ENCODE data around the gene RCAN2.

The RCAN2 gene

DNA sequence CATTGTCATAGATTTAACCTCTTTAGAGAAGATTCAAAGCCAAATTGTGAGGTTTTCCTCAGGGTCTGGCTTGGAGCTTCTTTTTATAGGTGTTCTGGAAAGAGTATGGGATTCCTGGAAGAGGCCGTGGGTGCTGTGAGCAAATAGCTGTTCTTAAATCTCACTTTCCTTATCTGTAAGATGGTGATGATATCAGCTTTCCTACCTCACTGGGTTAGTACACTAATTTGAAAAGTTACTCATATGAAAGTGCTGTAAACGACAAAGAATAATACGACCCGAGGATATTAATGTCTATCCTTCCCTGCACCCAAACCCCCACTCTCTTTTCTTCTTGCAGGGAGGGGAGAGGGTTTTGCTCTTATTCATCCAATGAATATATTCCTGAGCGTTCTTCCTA is 203.6 kb downstream of the RCAN2 start:
- DNase-seq, result no peak

DNA sequence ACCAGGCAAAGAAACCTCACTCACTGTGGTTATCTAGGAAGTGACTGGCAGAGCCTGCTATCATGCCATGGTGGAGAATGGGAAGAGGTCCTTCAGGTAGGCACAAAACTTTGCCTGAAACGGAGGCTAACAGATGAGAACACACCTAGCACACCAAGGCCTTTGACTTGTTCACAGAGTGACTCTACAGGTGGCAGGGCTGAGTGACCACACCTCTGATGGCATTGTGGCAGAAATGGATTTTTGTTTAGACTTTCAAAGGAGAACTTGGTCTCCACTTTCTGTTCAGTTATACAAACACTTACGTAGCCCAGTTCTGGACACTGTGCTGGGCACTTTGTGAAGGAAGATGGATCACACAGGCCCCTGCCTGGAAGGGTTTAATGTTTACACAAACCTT is 204.2 kb downstream of the RCAN2 start:
- DNase-seq, result no peak

DNA sequence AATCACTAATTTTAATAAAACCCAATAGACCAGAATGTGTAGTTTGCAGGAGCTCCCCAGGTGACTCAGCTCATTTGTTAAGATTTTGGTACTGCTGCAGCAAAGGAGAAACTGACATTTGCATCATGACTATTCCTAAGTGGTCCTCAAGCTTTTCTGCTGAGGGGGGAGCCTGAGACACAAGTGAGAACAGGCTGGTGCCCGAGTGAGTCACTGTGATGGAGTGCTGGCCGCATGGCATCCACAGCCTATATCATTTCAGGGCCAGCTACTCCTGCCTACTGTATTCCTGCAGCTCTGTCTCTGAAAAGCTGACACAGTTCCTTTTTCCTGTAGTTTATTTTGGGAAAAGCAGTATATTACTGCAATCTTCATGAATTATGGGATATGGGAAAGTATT is 206.8 kb downstream of the RCAN2 start:
- DNase-seq, result no peak

DNA sequence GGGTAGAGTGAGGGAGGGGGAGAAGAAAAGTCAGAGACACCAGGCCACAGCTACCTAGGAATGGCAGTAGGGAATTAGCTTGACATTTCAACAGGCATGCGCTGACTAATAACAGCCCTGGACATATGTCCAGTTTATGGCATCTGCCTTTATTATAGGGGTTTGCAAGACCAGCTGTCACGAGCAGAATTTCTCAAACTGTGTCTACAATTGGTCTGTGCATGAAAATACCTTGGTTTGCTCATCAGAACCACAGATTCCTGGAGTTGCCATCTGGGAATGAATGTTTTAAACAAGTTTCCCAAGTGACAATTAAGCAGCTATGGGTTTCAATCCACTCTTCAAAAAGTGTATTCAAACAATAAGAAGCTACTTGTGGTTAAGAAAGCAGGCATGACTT is 210.1 kb downstream of the RCAN2 start:
- no peak for DNase-seq

DNA sequence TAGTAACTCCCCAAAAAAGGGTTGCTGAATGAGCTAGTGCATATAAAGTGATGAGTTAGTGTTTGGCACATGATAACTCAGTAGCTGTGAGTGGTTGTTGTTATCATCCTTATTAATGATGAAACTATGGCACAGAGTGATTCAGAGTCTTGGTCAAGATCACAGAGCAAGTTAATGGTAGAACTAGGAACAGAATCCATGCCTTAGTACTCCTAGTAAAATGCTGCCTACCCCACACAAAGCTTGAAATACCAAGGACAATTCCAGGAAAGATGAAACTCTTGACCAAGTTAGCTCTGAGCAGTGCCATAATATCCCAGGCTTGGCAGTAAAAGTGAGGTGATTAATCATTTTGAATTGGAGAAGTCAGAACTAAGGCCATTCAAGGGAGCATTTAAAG is 211.4 kb downstream of the RCAN2 start:
- DNase-seq, result no peak

DNA sequence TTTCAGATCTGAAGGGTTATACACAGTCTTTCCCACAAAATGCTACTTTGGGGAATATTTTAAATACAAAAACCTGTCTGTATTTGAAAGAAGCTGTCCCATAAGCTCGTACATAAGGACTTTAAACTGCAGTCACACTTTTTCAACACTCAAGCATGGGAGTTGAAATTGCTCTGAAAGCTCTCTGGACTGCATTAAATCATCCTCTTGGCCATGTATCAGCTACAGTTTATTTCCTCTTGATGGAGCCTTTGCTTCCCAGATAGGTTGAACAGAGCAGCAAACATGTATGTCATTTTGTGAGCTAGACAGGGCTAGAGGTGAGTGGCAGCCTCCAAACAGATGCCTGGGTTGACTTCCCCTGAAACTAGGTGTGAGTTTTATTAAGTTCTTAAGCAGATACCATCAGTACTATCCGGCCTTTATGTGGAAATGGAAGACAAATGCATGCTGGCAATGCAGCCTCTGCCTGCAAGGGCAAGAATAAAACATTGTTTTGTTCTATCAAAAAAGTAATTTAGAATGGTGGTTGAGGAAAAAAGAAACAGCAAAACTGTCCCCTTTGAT is 214.6 kb downstream of the RCAN2 start:
- DNase-seq, result no peak

DNA sequence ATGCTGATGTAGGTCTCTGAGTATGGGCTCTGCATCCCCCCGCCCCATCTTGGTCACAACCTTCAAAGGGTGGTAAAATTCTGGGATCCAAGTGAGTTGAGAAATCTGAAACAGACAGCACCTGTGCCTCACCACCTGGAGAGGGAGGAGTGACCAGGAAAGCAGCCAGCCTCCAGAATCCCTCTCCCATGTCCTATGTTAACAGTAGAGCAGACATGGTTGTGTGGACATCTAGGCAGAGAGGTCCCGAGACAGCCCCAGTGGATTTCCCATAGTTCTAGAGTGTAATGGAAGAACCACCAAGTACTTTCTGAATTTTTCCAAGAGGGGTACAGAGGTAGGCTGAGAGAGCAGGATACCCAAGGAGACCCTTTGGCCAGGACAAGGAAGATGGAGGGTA is 216.7 kb downstream of the RCAN2 start:
- no peak for DNase-seq

DNA sequence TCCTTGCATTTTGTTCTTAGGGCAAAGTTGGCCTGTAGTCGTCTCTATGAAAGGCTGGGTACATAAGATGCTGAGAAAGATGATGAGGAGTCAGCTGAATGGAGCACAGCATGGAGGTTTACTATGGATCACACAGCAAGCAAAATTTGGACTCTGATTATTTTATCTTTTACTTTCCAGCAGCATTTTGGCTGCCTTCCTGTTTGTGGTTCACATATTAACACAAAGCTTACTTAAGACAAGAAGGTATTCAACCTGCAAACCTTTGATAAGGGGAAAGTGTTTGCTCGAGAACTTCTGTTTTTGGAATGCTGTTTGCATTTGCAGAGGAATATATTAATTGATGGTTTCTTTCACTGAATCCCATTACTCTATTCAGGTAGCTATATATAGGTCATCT is 217.3 kb downstream of the RCAN2 start:
- no peak for DNase-seq

DNA sequence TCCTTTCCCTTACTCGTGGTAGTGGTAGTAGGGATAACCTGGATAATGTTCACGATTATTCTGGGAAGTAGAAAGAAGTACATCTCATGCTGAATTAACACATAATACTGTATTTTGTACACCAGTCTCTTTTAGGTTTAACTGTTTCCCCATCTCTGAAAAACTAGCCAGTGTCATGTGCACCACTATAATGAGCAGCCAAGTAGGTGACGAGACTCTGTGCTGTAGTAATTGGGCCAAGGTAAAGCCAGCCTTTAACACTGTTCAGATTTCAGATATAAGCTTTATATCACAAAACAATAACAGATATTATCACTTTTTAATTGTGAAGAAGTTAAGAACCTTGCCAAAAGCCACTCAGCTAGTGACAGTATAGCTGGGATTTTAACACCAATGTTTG is 219.5 kb downstream of the RCAN2 start:
- DNase-seq, result no peak

DNA sequence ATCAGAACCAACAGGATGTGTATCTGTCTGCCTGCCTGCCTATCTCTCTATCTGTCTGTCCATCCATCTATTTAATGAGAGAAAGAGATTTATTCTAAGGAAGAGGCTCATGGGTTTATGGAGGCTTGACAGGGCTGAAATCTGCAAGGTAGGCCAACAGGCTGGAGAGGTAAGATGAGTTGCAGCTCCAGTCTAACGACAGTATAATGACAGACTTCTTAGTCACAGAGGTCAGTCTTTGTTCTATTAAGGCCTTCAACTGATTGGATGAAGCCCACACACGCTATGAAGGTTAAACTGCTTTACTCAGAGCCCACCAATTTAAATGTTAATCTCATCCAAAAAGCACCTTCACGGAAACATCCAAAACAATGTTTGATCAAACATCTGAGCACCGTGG is 220.1 kb downstream of the RCAN2 start:
- DNase-seq, result no peak

DNA sequence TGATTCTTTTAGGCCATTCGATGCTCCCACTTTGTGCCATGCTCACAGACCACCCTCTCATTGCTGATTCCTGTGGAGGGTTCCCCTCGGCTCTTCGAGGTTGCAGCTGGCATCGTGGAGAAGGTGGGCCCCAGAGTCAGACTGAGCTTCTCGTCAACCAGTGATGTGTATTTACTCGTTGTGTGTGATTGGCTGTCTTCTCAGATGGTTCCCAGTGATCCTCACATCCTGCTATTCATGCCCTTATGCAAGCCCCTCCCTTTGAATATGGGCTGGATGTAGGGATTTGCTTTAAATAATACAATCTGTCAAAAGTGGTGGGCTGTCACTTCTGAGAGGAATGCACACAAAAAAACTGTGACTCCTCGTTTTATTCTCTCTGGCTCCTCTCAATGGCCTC is 220.9 kb downstream of the RCAN2 start:
- no peak for DNase-seq

DNA sequence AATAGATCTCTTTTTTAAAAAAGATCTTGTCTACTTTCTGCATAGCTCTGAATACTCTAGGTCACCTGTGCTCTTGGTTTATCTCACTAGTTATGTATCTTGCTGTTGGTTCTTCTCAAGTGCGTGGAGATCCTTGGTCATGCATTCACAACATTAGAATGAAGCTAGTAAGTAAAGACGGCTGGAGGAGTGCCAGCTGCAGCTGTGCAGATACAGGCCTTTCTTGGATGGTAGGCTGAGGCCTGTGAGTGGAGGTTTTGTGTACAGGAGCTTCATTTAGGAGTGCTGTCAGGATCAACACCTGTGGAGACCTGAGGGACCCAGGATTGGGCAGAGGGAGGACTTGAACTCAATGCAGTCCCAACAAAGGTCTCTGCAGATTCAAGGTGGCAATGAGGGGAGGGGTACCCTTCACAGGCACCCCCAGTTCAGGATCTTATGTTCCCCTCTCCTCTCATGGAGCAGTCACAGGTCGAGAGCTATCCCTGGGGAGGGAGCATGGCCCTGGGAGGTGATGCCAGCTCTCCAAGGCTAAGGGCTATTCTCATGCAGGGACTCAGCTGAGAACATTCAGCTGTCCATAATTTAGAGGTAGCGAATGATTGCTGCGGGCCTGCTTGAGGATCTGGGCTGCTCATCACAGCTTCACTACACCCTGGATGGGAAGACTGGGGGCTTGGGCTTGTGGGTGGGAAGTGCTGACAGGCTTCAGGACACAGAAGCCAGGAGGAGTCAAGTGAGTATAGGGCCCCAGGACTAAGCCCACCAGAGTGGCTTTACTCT is 221.6 kb downstream of the RCAN2 start:
- DNase-seq, result no peak

DNA sequence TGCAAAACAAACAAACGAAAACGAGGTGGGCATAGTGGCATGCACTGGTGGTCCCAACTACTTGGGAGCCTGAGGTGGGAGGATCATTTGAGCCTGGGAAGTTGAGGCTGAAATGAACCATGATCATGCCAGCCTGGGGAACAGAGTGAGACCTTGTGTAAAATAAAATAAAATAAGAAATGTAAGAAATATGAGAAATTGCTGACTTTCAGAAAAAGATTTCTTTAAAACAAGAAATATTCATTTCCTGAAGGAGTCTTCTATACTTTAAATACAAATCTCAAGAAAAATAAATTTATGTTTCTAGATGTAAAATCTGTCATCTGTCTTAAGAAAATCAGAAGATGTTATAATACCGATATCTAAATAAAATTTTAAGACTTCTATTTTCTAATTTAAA is 223.7 kb downstream of the RCAN2 start:
- no peak for DNase-seq

DNA sequence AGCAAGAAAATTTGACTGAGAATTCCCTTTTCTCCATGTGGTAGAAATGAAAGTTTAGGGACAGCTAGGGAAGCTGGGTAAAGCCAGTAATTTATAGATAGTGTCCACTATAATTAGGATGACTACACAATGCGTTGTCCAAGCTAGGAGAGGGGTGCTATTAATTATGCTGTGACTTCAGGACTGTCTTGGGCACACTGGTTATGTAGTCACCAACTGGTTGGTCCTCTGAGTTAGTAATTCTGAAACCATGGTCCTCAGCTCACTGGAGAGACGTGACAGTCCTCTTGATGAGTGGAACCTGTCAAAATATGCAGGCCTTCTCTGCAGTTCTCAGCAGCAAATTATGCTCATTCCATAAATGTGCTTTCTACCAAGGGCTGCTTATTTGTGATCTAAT is 225.9 kb downstream of the RCAN2 start:
- DNase-seq, result no peak

DNA sequence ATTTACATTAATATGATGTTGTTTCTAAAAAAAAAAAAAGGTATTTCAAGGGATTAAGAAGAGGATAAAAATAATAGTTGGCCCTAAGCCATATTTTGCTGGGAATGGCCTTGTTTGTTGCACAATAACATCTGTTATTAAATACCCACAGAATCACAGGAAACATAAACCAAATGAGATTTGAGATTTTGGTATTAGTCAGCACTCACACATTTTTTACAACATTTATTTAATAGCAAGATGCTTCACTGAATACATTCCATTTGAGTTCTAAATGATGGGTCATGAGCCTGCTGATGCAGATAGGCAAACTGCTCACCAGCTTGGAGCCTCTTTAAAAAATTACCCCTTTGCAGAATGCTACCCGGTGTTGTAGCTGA is 227.6 kb downstream of the RCAN2 start:
- DNase-seq, result no peak

DNA sequence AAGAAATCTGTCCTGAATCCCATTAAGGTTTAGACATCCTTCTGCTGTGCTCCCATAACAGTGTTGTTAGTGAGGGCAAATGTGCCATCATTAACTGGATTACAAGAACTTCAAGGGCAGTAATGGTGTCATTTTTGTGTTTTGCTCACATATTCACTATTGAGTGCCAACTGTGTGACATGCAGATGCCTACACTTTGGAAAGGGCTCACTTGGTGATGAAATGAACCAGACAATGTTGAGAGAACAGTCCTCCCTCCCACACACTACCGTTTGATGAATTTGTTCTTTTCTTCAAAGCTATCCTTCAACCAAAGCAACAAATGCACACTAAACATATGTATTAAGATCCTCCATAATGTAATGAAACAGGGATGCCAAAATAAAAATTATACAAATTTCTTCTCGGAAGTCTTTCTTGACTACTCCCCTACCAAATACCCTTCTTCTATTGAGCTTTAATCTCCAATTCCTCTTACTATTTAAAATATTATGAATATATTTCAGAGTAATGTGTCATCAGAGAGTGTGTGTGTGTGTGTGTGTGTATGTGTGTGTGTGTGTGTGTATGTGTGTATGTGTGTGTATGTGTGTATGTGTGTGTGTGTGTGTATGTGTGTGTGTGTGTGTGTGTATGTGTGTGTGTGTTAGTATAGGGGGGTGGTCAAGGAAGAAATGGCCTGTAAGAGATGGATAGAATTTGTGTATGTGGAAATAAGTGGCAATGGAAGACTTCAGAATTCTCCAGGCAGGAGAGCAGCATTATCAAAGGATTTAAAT is 228.1 kb downstream of the RCAN2 start:
- DNase-seq, result no peak

DNA sequence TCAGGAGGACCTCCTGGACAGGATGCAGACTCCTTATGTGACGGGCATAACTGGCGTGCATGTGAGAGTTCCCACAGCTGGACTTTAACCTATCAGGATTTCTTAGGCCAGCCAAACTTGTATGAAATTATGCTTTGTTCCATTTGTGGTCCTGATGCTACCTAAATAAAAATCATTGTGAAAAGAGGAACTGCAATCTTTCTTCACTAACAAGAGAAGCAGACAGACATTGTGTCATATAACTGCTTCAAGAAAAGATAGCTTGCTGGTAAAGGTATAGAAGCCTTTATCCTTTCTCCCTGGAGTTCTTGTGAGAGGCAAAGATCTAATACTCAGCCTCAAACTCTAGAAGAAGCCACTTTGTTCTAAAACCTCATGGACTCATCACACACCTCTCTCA is 233.0 kb downstream of the RCAN2 start:
- DNase-seq, result no peak

DNA sequence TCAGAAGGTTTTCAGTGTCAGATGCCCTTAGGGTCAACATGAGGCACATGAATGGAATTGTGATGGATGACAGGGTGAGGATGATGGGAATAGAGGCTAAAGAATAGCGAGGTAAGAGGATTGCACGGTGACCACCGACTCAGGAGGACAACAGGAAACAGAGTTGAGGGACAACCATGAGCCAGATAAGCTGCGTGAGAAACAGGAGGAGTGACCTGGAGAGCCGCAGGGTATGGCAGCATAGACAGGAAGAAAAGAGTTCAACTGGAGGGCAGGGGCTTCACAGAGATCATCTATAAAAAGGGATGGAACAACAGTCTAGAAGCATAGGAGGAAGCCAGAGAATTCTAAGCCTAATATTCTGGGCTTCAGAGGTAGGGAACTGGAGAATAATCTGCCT is 235.7 kb downstream of the RCAN2 start:
- no peak for DNase-seq

DNA sequence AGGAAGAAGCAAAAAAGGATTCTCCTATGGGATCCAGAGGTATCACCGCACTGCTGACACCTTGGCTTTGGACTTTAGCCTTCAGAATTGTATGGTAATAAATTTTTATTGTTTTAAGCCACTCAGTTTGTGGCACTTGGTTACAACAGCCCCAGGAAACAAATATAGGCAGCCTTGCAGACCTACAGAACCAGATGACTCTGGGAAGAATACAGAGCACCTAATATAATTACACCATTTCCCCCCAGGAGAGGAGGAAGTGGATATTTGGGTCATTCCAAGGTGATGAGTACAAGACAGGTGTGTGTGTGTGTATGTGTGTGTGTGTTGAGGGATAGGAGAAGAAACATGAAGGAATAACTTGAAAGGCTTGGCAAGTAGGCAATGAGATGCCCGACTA is 236.3 kb downstream of the RCAN2 start:
- DNase-seq, result no peak

DNA sequence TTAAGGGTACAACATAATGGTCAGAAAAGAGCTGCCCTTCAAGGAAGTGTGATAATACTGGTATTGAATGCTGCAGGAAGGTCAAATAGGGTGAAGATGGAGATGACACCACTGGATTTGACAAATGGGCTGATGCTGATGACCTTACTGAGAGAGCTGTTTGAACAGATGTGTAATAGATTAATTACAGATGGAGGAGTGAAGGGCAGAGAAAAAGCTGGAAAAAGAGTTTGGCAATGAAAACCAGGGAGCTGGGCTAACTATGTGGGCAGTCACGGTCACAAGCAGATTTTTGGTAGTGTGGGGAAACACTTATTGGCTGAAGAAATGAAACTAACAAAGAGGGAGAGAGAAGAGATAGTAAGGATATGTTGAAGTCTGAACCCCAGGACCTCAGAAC is 236.9 kb downstream of the RCAN2 start:
- DNase-seq, result no peak

DNA sequence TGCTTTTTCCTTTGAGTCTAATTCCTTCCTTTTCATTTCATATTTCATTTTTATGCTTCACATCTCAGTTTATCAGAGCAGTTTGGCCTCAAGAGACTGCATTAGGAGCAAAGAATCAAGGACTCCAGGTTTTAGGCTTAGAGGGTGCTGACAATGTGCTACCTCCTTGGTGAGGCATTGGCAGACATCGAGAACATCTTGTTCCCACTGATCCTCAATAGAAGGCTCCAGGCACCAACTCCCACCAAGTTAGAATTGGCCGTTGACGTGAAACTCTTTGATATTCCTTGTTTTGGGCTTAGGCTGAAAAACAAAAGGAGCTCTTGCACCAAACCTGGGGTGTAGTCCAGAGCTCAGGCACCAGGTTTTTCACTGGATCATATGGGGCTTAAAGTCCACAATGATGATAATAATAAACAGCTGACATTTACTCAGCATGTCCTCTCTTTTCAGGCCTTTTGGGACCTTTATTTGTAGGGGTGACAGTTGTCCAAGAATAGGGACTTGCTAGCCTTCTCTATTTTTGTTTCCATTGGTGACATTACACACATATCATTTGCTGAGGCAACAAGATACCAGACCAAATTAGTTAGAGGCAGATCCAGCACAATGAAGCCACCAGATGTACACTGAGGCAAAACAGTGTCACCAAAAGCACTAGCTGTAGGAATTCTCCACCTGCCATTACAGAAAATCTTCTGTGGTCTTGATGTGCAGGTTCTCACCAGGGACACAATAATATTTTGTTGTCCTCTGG is 239.5 kb downstream of the RCAN2 start:
- no peak for DNase-seq

DNA sequence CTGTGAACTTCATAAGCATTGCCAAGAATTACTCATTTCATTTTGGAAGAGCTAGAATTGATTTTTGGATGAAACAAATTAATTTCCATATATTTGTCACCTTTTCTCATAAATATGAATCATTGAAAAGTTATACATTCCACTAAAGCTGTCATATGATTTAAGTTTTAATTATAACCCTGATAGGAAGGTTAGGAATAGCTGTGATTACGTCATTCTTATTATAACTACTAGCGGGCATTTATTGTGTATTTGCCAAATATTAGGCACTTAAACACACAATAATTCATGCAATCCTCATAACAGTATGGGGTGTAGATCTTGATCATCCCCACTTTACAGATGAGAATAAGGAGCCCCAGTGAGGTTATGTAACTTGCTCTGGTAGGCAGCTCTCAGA is 243.1 kb downstream of the RCAN2 start:
- no peak for DNase-seq

DNA sequence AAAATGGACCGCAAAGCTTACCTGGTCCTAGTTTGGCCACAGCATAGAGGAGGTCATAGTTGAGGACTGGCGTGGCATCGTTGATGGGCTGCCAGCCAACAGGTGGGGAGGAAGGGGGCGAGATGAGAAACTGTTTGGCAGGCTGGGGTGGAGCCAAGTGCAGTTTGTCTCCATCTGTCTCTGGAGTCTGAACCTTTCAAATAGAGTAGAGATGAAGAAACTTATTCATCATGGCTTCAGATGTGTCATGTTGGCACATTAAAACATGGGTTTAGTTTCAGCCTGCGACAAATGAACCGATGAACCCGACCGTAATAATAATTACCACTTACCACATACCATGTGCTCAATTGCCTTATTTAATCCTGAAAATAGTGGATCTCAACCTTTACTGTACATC is 244.5 kb downstream of the RCAN2 start:
- DNase-seq, result no peak

DNA sequence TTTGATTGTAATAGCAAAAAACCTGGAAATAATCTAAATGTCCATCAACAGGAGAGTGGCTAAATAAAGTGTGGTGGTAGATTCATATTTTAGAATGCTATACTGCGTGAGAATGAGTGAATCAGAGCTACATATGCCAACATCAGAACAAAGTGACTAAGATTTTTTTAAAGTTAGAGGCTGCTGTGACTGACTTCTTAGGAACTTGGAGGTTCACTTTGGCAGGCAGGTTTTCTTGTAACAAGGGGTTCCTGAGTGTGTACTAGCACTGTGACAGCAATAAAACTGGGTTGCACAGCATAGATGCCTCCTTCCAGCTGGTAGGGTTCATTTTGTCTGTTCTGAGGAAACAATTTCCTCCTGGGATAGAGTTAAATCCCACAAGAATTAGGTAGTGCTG is 245.2 kb downstream of the RCAN2 start:
- DNase-seq, result no peak
